NCI-H526 (cell line): Measurements from ENCODE around the gene LRIG2.
"Not testable (repeated sequence)": the region's sequence is repeated elsewhere in the genome, so short reads cannot be mapped to it uniquely, and the experiment has no call there.

Source experiments
- DNase-seq, 2 experiments: peaks; one replicate each; lab custom pipeline; 2025; lab: John Stamatoyannopoulos, UW

LRIG2 gene

DNA sequence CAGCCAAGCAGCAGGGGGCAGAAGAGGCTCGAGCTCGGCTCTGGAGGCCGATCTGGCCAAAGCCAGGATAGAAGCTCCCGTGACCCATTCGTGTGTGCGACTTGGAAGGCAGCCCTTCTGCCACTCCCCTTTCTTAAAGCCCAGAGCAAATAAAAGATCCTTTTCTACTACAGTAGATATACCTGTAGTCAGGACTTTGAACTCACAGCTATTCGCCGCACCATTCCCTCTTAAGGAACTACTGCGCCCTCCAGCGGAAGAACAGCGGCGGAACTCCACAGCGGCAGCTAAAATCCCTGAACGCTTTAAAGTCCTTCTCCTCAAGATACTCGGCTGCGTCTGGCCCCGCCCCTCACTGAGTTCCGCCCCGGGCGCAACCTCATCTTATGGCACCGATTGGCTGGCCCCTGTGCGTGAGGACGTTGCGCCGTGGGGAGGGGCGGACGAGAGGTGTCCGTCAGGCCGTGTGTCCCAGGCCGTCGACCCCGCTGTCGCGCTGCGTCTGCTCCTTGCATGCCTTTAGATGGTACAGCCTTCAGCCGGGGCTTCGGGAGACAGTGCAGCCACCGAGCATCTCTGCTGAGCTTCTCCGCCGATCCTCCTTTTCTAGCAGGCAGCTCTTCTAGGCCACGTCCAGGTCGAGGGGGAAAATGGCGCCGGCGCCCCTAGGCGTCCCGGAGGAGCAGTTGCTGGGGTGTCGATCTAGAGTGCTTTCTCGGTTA lies at the start of gene LRIG2:
Gene LRIG2, plus strand, starts transcription at position 442 of the 722 bp plus-strand sequence. Its CDS starts 209 bp downstream, at position 651.
- peak; percentile 99 to 100 for DNase-seq

DNA sequence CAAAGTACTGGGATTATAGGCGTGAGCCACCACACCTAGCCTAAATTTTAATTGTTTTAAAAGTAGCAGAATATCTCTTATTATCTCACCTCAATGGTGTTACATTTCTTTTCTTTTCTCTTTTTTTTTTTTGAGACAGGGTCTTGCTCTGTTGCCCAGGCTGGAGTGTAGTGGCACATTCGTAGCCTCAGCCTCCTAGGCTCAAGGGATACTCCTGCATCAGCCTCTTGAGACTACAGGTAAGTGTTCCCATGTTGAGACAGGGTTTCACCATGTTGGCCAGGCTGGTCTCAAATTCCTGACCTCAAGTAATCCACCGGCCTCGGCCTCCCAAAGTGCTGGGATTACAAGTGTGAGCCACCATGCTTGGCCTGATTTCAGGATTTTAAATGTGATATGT lies 49.7 kb upstream of the LRIG2 start:
- DNase-seq, result not testable (repeated sequence)

DNA sequence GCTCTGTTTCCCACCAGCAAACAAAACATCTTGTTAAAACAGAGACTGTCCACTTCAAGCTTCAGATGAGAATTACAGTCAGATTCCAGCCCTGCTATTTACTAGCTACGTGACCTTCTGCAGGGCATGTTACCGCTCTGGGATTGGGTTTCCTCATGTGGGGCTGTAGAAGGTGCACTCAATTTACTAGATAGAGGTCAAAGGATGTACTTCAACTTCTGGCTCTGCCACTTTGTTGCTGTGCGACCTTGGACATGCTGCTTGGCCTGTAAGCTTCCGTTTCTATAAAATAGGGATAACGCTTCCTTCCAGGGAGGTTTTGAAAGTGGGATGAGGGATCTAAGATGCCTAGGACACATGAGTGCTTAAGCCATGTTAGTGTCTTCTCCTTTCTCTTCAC lies 46.0 kb upstream of the LRIG2 start:
- no peak for DNase-seq

- DNase-seq, result no peak
Measured at GRCh38 chr1:113027449-113027848, 45.5 kb upstream of the LRIG2 start.

GRCh38 chr1:113029822-113030221 lies 43.2 kb upstream of the LRIG2 start:
- DNase-seq, result no peak

DNA sequence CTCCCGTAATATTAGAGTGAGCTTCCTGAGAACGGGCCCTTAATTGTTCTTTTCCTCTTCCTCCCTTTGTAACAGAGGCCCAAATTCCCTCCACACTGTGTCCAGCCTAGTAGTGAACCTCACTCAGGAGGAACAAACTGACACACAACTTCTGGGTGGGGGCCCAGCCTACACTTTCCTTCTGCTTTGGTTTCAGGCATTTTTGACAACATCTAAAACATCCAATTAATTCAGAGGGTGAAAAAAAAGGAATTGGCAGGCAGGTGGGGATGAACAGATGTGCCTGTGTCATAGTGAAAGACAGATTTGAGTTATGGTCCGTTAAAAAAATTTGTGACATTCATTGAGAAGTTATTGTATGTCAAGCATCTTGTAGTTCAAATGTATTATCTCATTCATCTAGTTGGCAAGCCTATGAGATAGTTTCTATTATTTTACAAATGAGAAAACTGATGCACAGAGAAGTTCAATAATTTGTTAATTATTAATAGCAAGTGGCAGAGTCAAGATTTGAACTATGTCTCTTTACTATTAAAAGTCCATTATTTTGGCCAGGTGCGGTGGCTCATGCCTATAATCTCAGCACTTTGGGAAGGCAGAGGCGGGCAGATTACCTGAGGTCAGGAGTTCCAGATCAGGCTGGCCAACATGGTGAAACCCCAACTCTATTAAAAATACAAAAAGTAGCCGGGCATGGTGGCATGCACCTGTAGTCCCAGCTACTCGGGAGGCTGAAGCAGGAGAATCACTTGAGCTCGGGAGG lies 41.6 kb upstream of the LRIG2 start:
- DNase-seq, result no peak

DNA sequence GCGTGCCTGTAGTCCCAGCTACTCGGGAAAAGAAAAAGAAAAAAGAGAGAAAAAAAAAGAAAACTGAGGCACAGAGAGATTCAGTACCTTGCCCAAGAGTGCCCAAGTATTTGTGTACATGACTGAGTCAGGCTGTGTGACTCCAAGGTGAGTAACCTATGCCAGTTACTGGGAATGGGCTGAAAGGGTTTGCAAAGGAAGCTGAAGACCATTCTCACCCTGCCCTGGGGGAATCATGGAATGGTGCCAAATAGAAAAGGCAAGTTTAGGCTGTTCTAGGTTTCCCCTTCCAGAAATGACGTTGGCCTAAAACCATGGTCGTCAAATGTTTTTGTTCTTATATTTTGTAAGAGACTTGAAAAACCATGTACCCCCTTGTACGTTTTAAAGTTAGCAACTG lies 37.9 kb upstream of the LRIG2 start:
- DNase-seq, result no peak

- no peak for DNase-seq
Measured at GRCh38 chr1:113036639-113037321, 36.2 kb upstream of the LRIG2 start.

DNA sequence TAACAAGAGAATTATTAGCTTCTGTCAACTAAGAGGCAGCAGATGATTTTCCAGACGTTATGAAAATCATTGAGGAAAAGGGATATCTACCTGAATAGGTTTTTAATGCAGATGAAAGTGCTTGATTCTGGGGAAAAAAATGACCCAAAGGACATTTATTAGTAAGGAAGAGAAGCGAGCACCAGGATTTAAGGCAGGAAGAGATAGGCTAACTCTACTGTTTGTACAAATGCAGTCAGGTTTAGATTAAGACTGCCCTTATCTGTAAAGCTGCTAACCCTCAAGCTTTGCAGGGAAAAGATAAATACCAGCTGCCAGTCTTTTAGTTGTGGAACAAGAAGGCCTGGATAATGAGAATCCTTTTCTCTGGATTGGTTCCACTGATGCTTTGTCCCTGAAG lies 33.0 kb upstream of the LRIG2 start:
- DNase-seq, result no peak

DNA sequence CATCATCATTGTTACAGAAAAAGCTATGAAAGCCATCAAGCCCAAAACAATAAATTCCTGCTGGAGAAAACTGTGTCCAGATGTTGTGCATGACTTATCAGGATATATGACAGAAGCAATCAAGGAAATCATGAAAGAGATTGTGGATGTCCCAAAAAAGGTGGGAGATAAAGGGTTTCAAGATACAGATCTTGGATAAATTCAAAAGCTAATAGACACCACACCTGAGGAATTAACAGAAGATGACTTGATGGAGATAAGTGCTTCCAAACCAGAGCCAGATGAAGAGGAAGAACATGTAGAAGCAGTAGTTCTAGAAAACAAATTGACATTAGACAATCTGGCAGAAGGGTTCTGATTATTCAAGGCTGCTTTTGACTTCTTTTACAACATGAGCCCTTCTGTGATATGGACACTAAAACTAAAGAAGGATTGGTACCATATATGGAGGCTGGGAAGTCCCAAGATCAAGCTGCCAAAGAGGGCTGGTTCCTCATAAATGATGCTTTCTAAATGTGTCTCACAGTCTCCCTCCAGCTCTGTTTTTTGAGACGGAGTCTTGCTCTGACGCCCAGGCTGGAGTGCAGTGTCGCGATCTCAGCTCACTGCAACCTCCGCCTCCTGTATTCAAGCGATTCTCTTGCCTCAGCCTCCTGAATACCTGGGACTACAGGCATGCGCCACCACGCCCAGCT lies 32.1 kb upstream of the LRIG2 start:
- no peak for DNase-seq

- DNase-seq, result no peak
Measured at GRCh38 chr1:113041569-113042284, 31.3 kb upstream of the LRIG2 start.

DNA sequence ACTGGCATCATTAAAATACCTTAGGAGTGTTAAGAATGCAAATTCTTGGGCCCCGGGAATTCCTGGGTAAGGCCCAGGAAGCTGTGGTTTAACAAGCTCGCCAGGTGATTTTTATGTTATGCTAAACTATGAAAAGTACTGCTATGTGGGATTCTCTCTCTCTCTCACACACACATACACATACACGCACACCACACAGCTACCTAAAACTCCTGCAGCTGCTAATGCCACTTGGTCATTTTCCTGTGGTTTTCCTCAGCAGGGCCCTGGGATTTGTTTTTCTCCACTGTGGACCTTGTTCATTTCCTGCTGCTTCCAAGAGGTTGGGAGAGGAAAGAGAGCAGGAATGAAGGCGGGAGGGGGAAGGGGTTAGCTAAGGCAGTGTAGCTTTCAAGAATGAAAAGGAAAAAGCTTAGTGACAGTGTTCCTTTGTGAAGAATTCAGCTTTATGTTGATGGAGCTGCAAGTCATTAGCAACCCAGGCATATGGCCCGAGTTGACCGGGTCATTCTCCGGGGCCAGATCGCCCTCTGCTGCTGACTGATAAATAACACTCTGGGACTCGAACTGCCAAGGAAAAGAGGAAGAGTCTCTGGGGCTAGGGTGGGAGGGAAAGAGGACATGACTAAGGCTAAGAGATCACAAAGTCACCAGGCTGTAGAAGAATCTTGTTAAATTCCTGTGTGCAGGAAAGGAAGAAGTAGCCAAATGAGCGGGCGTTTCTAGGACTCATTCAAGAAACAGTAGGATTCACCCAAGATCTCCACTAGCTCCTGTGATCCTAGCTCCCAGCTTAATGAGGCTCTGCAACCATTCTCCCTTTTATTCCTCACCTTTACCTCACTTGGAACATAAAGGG lies 30.5 kb upstream of the LRIG2 start:
- peak; percentile 91 to 97 for DNase-seq

GRCh38 chr1:113043144-113043488 lies 29.9 kb upstream of the LRIG2 start:
- DNase-seq, result not testable (repeated sequence)

DNA sequence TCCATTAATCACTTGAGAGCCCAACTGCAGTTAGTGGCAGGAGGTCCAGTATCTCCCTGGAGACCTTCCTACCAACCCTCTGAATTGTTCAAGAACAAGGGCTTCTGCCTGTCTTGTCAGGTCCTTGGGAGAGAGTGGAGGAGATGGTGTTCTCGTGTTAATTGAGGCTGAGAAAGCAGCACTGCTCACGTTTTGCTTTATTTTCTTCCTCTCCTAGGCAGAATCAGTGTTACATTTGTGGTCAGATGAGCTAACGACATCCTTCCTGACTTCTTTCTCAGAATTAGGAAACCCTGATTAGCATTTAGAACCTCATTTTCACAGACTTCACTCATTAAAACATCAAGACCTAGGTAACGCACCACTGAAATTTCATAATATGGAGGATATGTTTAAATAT lies 26.4 kb upstream of the LRIG2 start:
- no peak for DNase-seq

DNA sequence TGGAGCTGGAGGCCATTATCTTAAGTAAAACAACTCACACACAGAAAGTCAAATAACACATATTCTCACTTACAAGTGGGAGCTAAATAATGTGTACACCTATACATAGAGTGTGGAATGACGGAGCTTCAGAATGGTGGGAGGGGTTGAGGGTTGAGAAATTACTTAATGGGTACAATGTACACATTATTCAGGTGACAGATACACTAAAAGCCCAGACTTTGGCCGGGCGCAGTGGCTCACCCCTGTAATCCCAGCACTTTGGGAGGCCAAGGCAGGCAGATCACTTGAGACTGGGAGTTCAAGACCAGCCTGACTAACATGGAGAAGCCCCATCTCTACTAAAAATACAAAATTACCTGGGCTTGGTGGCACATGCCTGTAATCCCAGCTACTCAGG lies 24.9 kb upstream of the LRIG2 start:
- DNase-seq, result no peak

DNA sequence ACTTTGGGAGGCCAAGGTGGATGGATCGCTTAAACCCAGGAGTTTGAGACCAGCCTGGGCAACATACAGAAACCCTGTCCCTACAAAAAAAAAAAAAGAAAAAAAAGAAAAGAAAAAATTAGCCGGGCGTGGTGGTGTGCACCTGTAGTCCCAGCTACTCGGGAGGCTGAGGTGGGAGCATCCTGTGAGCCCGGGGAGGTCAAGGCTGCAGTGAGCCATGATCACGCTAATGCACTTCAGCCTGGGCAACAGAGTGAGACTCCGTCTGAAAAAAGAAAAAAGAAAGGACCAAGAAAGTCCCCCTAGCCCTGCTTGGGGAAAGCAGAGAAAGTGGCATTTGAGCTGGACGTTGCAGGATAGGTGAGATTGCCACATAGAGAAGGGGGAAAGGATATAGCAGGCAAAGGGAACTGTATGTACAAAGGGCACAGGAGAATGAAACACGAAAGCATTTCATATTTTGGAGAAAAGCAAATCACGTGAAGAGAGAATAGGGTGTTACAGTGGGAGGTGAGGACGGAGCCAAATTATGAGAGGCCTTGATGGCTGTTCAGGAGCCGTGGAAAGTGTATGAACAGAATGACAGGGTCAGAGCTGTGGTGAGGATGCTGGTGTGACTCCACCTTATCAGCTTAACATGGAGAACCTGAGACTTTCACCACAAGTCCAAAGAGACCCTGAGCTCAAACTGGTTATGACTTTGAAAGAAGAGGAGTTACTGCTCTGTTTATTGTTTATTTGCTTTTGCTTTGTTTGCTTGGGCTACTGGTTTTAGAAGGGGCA lies 19.5 kb upstream of the LRIG2 start:
- DNase-seq, result no peak

DNA sequence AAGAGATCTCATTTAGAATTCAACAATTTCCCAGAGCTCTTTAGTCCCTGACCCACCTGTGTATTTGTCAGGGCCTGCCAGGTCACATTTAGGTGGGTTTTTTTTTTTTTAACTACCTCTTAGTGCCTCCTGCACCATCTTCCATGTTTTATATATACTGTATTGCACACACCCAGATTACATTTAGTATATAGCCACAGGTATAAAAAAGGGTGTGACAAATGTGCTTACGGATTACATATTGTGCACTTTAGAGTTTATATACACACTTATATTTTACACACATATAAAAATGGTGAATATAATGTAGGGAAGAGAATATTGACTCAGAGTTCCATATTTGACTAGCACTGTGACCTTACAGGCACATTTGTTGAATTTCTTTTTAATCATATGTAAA lies 17.4 kb upstream of the LRIG2 start:
- no peak for DNase-seq

- DNase-seq, result peak in 1 of 2 experiments; percentile 37
Measured at GRCh38 chr1:113057006-113057405, 16.0 kb upstream of the LRIG2 start.

DNA sequence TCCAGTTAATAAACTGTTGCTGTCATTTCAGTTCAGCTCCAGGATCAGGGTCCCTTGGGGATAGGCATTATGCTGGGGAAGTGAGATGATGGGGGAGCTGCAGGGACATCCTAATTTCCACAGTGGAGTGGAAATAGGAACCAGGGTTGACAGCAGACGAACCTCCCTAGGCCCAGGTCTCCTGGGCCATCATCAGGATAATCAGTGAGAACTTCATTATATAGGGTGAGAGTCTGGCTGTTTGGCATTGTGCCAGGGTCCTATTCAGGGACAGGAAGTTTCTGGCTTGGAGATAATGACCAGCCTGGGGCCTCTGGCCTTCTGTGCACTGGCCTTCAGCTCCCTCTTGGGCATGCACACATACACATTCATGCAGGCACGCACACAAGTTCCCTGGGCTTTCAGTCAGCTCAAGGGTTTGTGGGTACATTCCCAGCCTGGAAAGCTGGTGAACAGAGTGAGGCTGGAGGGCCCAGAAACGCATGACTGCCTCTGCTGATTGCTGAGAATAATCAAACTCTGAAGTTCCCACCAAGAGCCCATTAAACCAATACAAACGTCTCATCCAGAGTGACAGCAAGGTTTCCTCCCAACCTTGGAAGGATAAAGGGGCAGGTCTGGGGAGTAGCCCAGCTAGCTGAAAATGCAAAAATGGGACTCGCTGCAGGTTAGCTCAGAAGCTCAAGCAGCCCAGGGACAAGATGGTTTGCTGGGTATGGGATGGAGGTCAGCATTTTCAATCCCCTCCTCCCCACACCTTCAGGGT lies 13.9 kb upstream of the LRIG2 start:
- DNase-seq, result peak in 1 of 2 experiments; percentile 30
